CD4-positive, CD25-positive, alpha-beta regulatory T cell (primary cell): ENCODE data around the gene CCR5. TPM values are rescaled to one million over a fixed set of nuclear protein-coding genes. Genes with fewer than 3 reads are reported as not detected.

ENCODE experiments used
- ATAC-seq, 2 donors: fragments of 150-1000 bp; cut with Tn5 transposase; one replicate each; pipeline ENCODE4 v1.10.0; 2021; ENCODE audit warnings: low read depth in 2 of 2, moderate number of reproducible peaks in 2 of 2, moderate library complexity in 1 of 2
- DNase-seq, 3 donors: peaks; one replicate each; pipeline versions ENCODE4 v3.0.0 to v3.0.0-alpha.2; 2012 to 2022; ENCODE audit warnings: mixed read lengths in 1 of 3
- H3K27ac ChIP-seq: one replicate; pipeline ENCODE4 v1.7.0; 2013; ENCODE audit warnings: mild to moderate bottlenecking, low read length; ENCODE audit not compliant: insufficient read depth, poor library complexity, severe bottlenecking
- H3K27me3 ChIP-seq: one replicate; pipeline ENCODE4 v1.7.0; 2013; ENCODE audit warnings: low read length; ENCODE audit not compliant: control insufficient read depth, insufficient read depth
- H3K36me3 ChIP-seq: one replicate; pipeline ENCODE4 v1.7.0; 2013; ENCODE audit warnings: mild to moderate bottlenecking, low read length, moderate library complexity; ENCODE audit not compliant: control insufficient read depth, insufficient read depth
- H3K4me1 ChIP-seq: 2 replicates; pipeline ENCODE4 v1.7.0; 2013; ENCODE audit warnings: mild to moderate bottlenecking, low read length; ENCODE audit not compliant: insufficient read depth, control insufficient read depth, poor library complexity, severe bottlenecking
- H3K4me3 ChIP-seq: one replicate; pipeline ENCODE4 v1.7.0; 2013; ENCODE audit warnings: low read depth, mild to moderate bottlenecking, low read length, moderate library complexity
- H3K9me3 ChIP-seq, 2 experiments: 1 replicate in 1 of 2; 2 replicates in 1 of 2; pipeline ENCODE4 v1.7.0; 2013; ENCODE audit warnings: low read length in 2 of 2, mild to moderate bottlenecking in 1 of 2, moderate library complexity in 1 of 2; ENCODE audit not compliant: control insufficient read depth in 2 of 2
- H3K27ac Mint-ChIP-seq, 3 donors: one replicate each; pipeline ENCODE4 v1.8.0; 2020 to 2022; ENCODE audit warnings: mild to moderate bottlenecking in 3 of 3, mixed read lengths in 3 of 3, moderate library complexity in 2 of 3
- H3K27me3 Mint-ChIP-seq: one replicate; pipeline ENCODE4 v1.8.0; 2022; ENCODE audit warnings: mild to moderate bottlenecking, mixed read lengths
- H3K36me3 Mint-ChIP-seq: one replicate; pipeline ENCODE4 v1.8.0; 2020; ENCODE audit warnings: mixed read lengths
- H3K4me1 Mint-ChIP-seq, 4 donors: one replicate each; pipeline ENCODE4 v1.8.0; 2020 to 2022; ENCODE audit warnings: mixed read lengths in 4 of 4, mild to moderate bottlenecking in 1 of 4
- H3K4me3 Mint-ChIP-seq, 4 donors: one replicate each; pipeline ENCODE4 v1.8.0; 2020 to 2022; ENCODE audit warnings: mild to moderate bottlenecking in 4 of 4, mixed read lengths in 4 of 4, moderate library complexity in 3 of 4
- H3K9me3 Mint-ChIP-seq, 7 donors: one replicate each; pipeline ENCODE4 v1.8.0; 2020 to 2022; ENCODE audit warnings: mixed read lengths in 7 of 7, mild to moderate bottlenecking in 3 of 7, moderate library complexity in 2 of 7
- polyA plus RNA-seq, 4 donors: library from polyadenylated mRNA; unstranded; fragments of 300-500 nt; fragmentation: Illumina TruSeq; gene quantifications; one replicate each; pipeline ENCODE4 v1.2.3, GENCODE V29; 2021
- total RNA-seq: library from RNA; stranded (reverse); gene quantifications from one replicate; pipeline ENCODE4 v1.2.3, GENCODE V29; 2022

CCR5 gene
- total and polyA plus RNA-seq, 5 donors from 2014 or later = 10.9 to 18.6 (median 15.8) TPM

GRCh38 chr3:46353090-46353489 lies 17.7 kb upstream of the CCR5 start:
- peaks cover 4% of the 10 kb centered on the region for H3K27me3 Mint-ChIP-seq
- H3K9me3 Mint-ChIP-seq = peaks cover 0 to 4% (median 0%) of the 10 kb centered on the region in 7 donors
- no peaks in the 10 kb centered on the region for H3K9me3 ChIP-seq

GRCh38 chr3:46353647-46354410 lies 16.9 kb upstream of the CCR5 start, which contains the start of gene CCR2:
Gene CCR2 (plus strand): TSS chr3:46354111. CDS start chr3:46357528, 3,417 bp downstream.
- peak within 1 kb of the TSS; percentile 63 for H3K4me3 ChIP-seq
- no peaks in the 10 kb centered on the region for H3K27me3 ChIP-seq
- Mint-ChIP-seq H3K27me3 (peaks cover 4% of the 10 kb centered on the region), H3K9me3 (peaks cover 0 to 3% (median 0%) of the 10 kb centered on the region in 7 donors), H3K4me1 (peaks cover 27 to 59% (median 48%) of the 10 kb centered on the region in 4 donors), H3K27ac (peak within 1 kb of the TSS; percentile 6 to 79 (median 57)), H3K36me3 (no peaks in the 10 kb centered on the region), H3K4me3 (peak within 1 kb of the TSS; percentile 66 to 78 (median 74))
- no peaks in the 10 kb centered on the region for H3K9me3 ChIP-seq
- H3K27ac ChIP-seq = no peak within 1 kb of the TSS
- ATAC-seq (no peak), DNase-seq (no peak)
- H3K36me3 ChIP-seq = no peaks in the 10 kb centered on the region
- peaks cover 23% of the 10 kb centered on the region for H3K4me1 ChIP-seq

More at GRCh38 chr3:46353090-46353489, 17.7 kb upstream of the CCR5 start:
- Histone ChIP-seq H3K27me3 (no peaks in the 10 kb centered on the region), H3K4me3 (peak overlapping the region; percentile 63), H3K27ac (no peak overlapping the region), H3K4me1 (peaks cover 27% of the 10 kb centered on the region), H3K36me3 (no peaks in the 10 kb centered on the region)
- ATAC-seq (no peak), DNase-seq (no peak)
- no peaks in the 10 kb centered on the region for H3K36me3 Mint-ChIP-seq
- no peak overlapping the region for H3K27ac Mint-ChIP-seq
- H3K4me3 Mint-ChIP-seq = peak overlapping the region in 3 of 4 donors; percentile 25 to 78 (median 71)
- peaks cover 25 to 59% (median 51%) of the 10 kb centered on the region in 4 donors for H3K4me1 Mint-ChIP-seq

- Mint-ChIP-seq H3K27me3 (peaks cover 4% of the 10 kb centered on the region), H3K36me3 (no peaks in the 10 kb centered on the region), H3K9me3 (peaks cover 0 to 3% (median 0%) of the 10 kb centered on the region in 7 donors), H3K4me3 (peak overlapping the region; percentile 66 to 78 (median 74)), H3K27ac (peak overlapping the region; percentile 6 to 57 (median 42)), H3K4me1 (peaks cover 26 to 57% (median 45%) of the 10 kb centered on the region in 4 donors)
- ATAC-seq = no peak
- peak overlapping the region; percentile 63 for H3K4me3 ChIP-seq
- peaks cover 20% of the 10 kb centered on the region for H3K4me1 ChIP-seq
- H3K27ac ChIP-seq = no peak overlapping the region
- H3K36me3 ChIP-seq = no peaks in the 10 kb centered on the region
- H3K9me3 ChIP-seq = no peaks in the 10 kb centered on the region
- DNase-seq = no peak
- no peaks in the 10 kb centered on the region for H3K27me3 ChIP-seq
Observed at GRCh38 chr3:46354478-46354877, 16.3 kb upstream of the CCR5 start.

GRCh38 chr3:46354984-46355383 lies 15.8 kb upstream of the CCR5 start:
- Mint-ChIP-seq H3K27ac (peak overlapping the region in 2 of 3 donors; percentile 1 to 79), H3K4me3 (peak overlapping the region; percentile 56 to 78 (median 74)), H3K27me3 (peaks cover 4% of the 10 kb centered on the region), H3K36me3 (no peaks in the 10 kb centered on the region), H3K4me1 (peaks cover 22 to 57% (median 42%) of the 10 kb centered on the region in 4 donors), H3K9me3 (peaks cover 0 to 3% (median 0%) of the 10 kb centered on the region in 7 donors)
- no peak for DNase-seq
- Histone ChIP-seq H3K27me3 (no peaks in the 10 kb centered on the region), H3K9me3 (no peaks in the 10 kb centered on the region), H3K4me1 (peaks cover 20% of the 10 kb centered on the region), H3K36me3 (no peaks in the 10 kb centered on the region), H3K4me3 (peak overlapping the region; percentile 63), H3K27ac (no peak overlapping the region)
- no peak for ATAC-seq

- ATAC-seq (no peak), DNase-seq (no peak)
- H3K27ac Mint-ChIP-seq = peak overlapping the region in 1 of 3 donors; percentile 32
- no peaks in the 10 kb centered on the region for H3K27me3 ChIP-seq
- H3K4me3 Mint-ChIP-seq = peak overlapping the region; percentile 56 to 78 (median 72)
- H3K4me1 ChIP-seq = peaks cover 18% of the 10 kb centered on the region
- H3K4me1 Mint-ChIP-seq = peaks cover 22 to 57% (median 42%) of the 10 kb centered on the region in 4 donors
- H3K4me3 ChIP-seq = peak overlapping the region; percentile 63
- no peaks in the 10 kb centered on the region for H3K9me3 ChIP-seq
- H3K27ac ChIP-seq = no peak overlapping the region
- H3K9me3 Mint-ChIP-seq = peaks cover 0 to 3% (median 0%) of the 10 kb centered on the region in 7 donors
- no peaks in the 10 kb centered on the region for H3K36me3 ChIP-seq
- no peaks in the 10 kb centered on the region for H3K36me3 Mint-ChIP-seq
- H3K27me3 Mint-ChIP-seq = peaks cover 4% of the 10 kb centered on the region
Observed at GRCh38 chr3:46356276-46356675, 14.5 kb upstream of the CCR5 start.

GRCh38 chr3:46356909-46357308 lies 13.8 kb upstream of the CCR5 start:
- Histone ChIP-seq H3K27ac (no peak overlapping the region), H3K4me3 (no peak overlapping the region), H3K4me1 (peaks cover 18% of the 10 kb centered on the region), H3K9me3 (no peaks in the 10 kb centered on the region), H3K27me3 (no peaks in the 10 kb centered on the region), H3K36me3 (no peaks in the 10 kb centered on the region)
- no peaks in the 10 kb centered on the region for H3K36me3 Mint-ChIP-seq
- H3K27ac Mint-ChIP-seq = peak overlapping the region in 1 of 3 donors; percentile 25
- no peak for ATAC-seq
- peaks cover 4% of the 10 kb centered on the region for H3K27me3 Mint-ChIP-seq
- H3K9me3 Mint-ChIP-seq = peaks cover 0 to 3% (median 0%) of the 10 kb centered on the region in 7 donors
- no peak for DNase-seq
- peaks cover 22 to 60% (median 40%) of the 10 kb centered on the region in 4 donors for H3K4me1 Mint-ChIP-seq
- peak overlapping the region; percentile 17 to 72 (median 35) for H3K4me3 Mint-ChIP-seq

GRCh38 chr3:46358466-46358865 lies 12.3 kb upstream of the CCR5 start:
- DNase-seq = no peak
- Mint-ChIP-seq H3K27ac (no peak overlapping the region), H3K27me3 (peaks cover 4% of the 10 kb centered on the region), H3K9me3 (peaks cover 0 to 3% (median 0%) of the 10 kb centered on the region in 7 donors), H3K36me3 (no peaks in the 10 kb centered on the region), H3K4me1 (peaks cover 22 to 53% (median 33%) of the 10 kb centered on the region in 4 donors), H3K4me3 (peak overlapping the region in 2 of 4 donors; percentile 36 to 46)
- Histone ChIP-seq H3K9me3 (no peaks in the 10 kb centered on the region), H3K27ac (no peak overlapping the region), H3K4me3 (peak overlapping the region; percentile 56), H3K27me3 (no peaks in the 10 kb centered on the region), H3K4me1 (peaks cover 18% of the 10 kb centered on the region), H3K36me3 (no peaks in the 10 kb centered on the region)
- ATAC-seq = no peak
